IMR-90 (cell line): Measurements from ENCODE around the gene PBRM1. TPM values are rescaled to one million over a fixed set of nuclear protein-coding genes. Genes with fewer than 3 reads are reported as not detected.

Experiments
- ATAC-seq: fragments of 200-7000 bp; cut with Tn5 transposase; 2 replicates; pipeline ENCODE4 v1.9.1; 2020; ENCODE audit warnings: low read depth, mild to moderate bottlenecking, moderate library complexity
- BruUV-seq: library from RNA; stranded (reverse); fragments of 400-500 nt; replicated peaks from 2 replicates; lab custom pipeline; 2021; lab: Mats Ljungman, UMichigan
- CTCF ChIA-PET: fragments of 300-600 bp; formaldehyde crosslinking; extraction: SDS; loops from one replicate; lab custom pipeline; 2021; ENCODE audit warnings: antibody characterized with exemption; lab: Yijun Ruan, JAX
- POLR2A ChIA-PET: fragments of 300-600 bp; sonication (Branson Sonifier 250); formaldehyde crosslinking; loops from one replicate; lab custom pipeline; 2022; ENCODE audit warnings: antibody characterized with exemption; ENCODE audit not compliant: unreplicated experiment; lab: Charles Lee
- DNase-seq: peaks from one replicate; pipeline ENCODE4 v3.0.0; 2013
- H2AFZ ChIP-seq: replicated peaks from 2 replicates; pipeline ENCODE3; 2013; ENCODE audit warnings: low read length, mild to moderate bottlenecking; ENCODE audit not compliant: poor library complexity
- H2AK5ac ChIP-seq: 2 replicates; pipeline ENCODE4 v1.6.1; 2013; ENCODE audit warnings: low read depth, low read length, inconsistent platforms
- H2AK9ac ChIP-seq: replicated peaks from 2 replicates; pipeline ENCODE3; 2013; ENCODE audit warnings: mild to moderate bottlenecking, low read depth, low read length, moderate library complexity; ENCODE audit not compliant: poor library complexity
- H2BK120ac ChIP-seq: 2 replicates; pipeline ENCODE4 v1.6.1; 2013; ENCODE audit warnings: low read depth, low read length, inconsistent platforms
- H2BK15ac ChIP-seq: 3 replicates; pipeline ENCODE4 v1.6.1; 2013; ENCODE audit warnings: low read depth, low read length, inconsistent platforms
- H2BK20ac ChIP-seq: 2 replicates; pipeline ENCODE4 v1.6.1; 2013; ENCODE audit warnings: low read depth, mild to moderate bottlenecking, inconsistent platforms, low read length, moderate library complexity
- H2BK5ac ChIP-seq: 2 replicates; pipeline ENCODE4 v1.6.1; 2013; ENCODE audit warnings: mild to moderate bottlenecking, low read depth, low read length, inconsistent platforms; ENCODE audit not compliant: poor library complexity, severe bottlenecking
- H3K14ac ChIP-seq: replicated peaks from 2 replicates; pipeline ENCODE4 v1.6.1; 2013; ENCODE audit warnings: low read depth, low read length, inconsistent platforms
- H3K18ac ChIP-seq: 2 replicates; pipeline ENCODE4 v1.6.1; 2013; ENCODE audit warnings: low read depth, low read length, control low read depth
- H3K23ac ChIP-seq: 2 replicates; pipeline ENCODE4 v1.6.1; 2013; ENCODE audit warnings: low read depth, low read length, inconsistent platforms
- H3K27ac ChIP-seq: 2 replicates; pipeline ENCODE4 v1.5.1; 2013; ENCODE audit warnings: mild to moderate bottlenecking, control low read depth, low read length; ENCODE audit not compliant: insufficient read depth
- H3K27me3 ChIP-seq: 2 replicates; pipeline ENCODE4 v1.6.1; 2013; ENCODE audit warnings: low read length; ENCODE audit not compliant: control insufficient read depth, insufficient read depth
- H3K36me3 ChIP-seq: 2 replicates; pipeline ENCODE4 v1.6.1; 2013; ENCODE audit warnings: low read length, mixed read lengths; ENCODE audit not compliant: control insufficient read depth, insufficient read depth
- H3K4ac ChIP-seq: 2 replicates; pipeline ENCODE4 v1.6.1; 2013; ENCODE audit warnings: low read depth, low read length, inconsistent platforms
- H3K4me1 ChIP-seq: 2 replicates; pipeline ENCODE4 v1.6.1; 2013; ENCODE audit warnings: low read length, mixed read lengths; ENCODE audit not compliant: control insufficient read depth, insufficient read depth
- H3K4me2 ChIP-seq: 2 replicates; pipeline ENCODE4 v1.6.1; 2013; ENCODE audit warnings: low read depth, mild to moderate bottlenecking, control low read depth, low read length, moderate library complexity
- H3K4me3 ChIP-seq: 2 replicates; pipeline ENCODE4 v1.5.1; 2013; ENCODE audit warnings: low read depth, mild to moderate bottlenecking, control low read depth, low read length, moderate library complexity; ENCODE audit not compliant: insufficient read depth
- H3K56ac ChIP-seq: 2 replicates; pipeline ENCODE4 v1.6.1; 2013; ENCODE audit warnings: low read length, inconsistent platforms; ENCODE audit not compliant: insufficient read depth; ENCODE audit errors: extremely low read depth
- H3K79me1 ChIP-seq, 2 experiments: 2 replicates each; pipeline ENCODE4 v1.6.1; 2013; ENCODE audit warnings: low read length in 2 of 2, inconsistent platforms in 1 of 2, low read depth in 1 of 2
- H3K9ac ChIP-seq: 2 replicates; pipeline ENCODE4 v1.6.1; 2013; ENCODE audit warnings: low read depth, low read length, control low read depth
- H3K9me1 ChIP-seq: 2 replicates; pipeline ENCODE4 v1.6.1; 2013; ENCODE audit warnings: low read length, inconsistent platforms; ENCODE audit not compliant: insufficient read depth
- H3K9me3 ChIP-seq: 2 replicates; pipeline ENCODE4 v1.6.1; 2013; ENCODE audit warnings: low read length; ENCODE audit not compliant: control insufficient read depth, insufficient read depth
- H4K20me1 ChIP-seq: 2 replicates; pipeline ENCODE4 v1.6.1; 2013; ENCODE audit warnings: low read length, inconsistent platforms; ENCODE audit not compliant: insufficient read depth
- H4K5ac ChIP-seq: 2 replicates; pipeline ENCODE4 v1.6.1; 2013; ENCODE audit warnings: mild to moderate bottlenecking, low read depth, low read length, control low read depth
- H4K8ac ChIP-seq, 2 experiments: 2 replicates each; pipeline ENCODE4 v1.6.1; 2013; ENCODE audit warnings: low read depth in 2 of 2, low read length in 2 of 2, control low read depth in 1 of 2, inconsistent platforms in 1 of 2
- H4K91ac ChIP-seq: 2 replicates; pipeline ENCODE4 v1.6.1; 2013; ENCODE audit warnings: low read depth, low read length, inconsistent platforms; ENCODE audit not compliant: insufficient read depth
- CHD1 ChIP-seq: IDR thresholded peaks from 2 replicates; pipeline ENCODE4 v1.6.1; 2012; ENCODE audit warnings: low read depth, low read length, improper control_type of control experiment
- RAD21 ChIP-seq: IDR thresholded peaks from 2 replicates; pipeline ENCODE4 v1.6.1; 2012; ENCODE audit warnings: low read length, improper control_type of control experiment
- RCOR1 ChIP-seq: IDR thresholded peaks from 2 replicates; pipeline ENCODE4 v1.6.1; 2012; ENCODE audit warnings: mild to moderate bottlenecking, low read length, improper control_type of control experiment; ENCODE audit not compliant: insufficient replicate concordance
- SMC3 ChIP-seq: fragments of 150-350 bp; IDR thresholded peaks from 2 replicates; pipeline ENCODE4 v1.6.1; 2016; ENCODE audit warnings: low read depth, mild to moderate bottlenecking, antibody characterized with exemption, low read length, moderate library complexity
- WGBS, 2 experiments: methylation state at CpG; one replicate each; pipeline versions ENCODE4 v1.1.5 to v1.1.7; 2013; ENCODE audit warnings: missing lambda C conversion rate in 2 of 2; ENCODE audit not compliant: insufficient read length in 1 of 2; ENCODE audit errors: extremely low coverage in 2 of 2; 5-methylcytosine and 5-hydroxymethylcytosine counted together
- dilution Hi-C: fragments of 300-500 bp; cut with HindIII; formaldehyde crosslinking; loops from one replicate; pipeline ENCODE4 v1.14.3; 2018; ENCODE audit warnings: low sequenced_read_pairs; ENCODE audit not compliant: unreplicated experiment
- in situ Hi-C: fragments of 300-500 bp; cut with MboI; formaldehyde crosslinking; loops from 3 replicates; pipeline ENCODE4 v1.14.3; 2019; ENCODE audit warnings: low sequenced_read_pairs, inconsistent platforms, mixed read lengths
- intact Hi-C: fragments of 100-400 bp; cut with micrococcal nuclease; formaldehyde crosslinking; loops from 2 replicates; pipeline ENCODE4 v1.10.0; 2022
- polyA plus RNA-seq, 3 experiments: library from polyadenylated mRNA; depleted of rRNA; stranded (reverse); fragments of >200 nt; gene quantifications; 2 replicates each; pipeline ENCODE4 v1.2.3, GENCODE V29; 2012; ENCODE audit warnings: low replicate concordance in 1 of 3
- total RNA-seq: library from RNA; depleted of rRNA; stranded (reverse); fragments of >200 nt; gene quantifications from 2 replicates; pipeline ENCODE4 v1.2.3, GENCODE V29; 2012
- TF ChIP-seq, protein P1 (sequence below): conservative IDR thresholded peaks from 2 replicates; pipeline ENCODE4 v1.5.1; 2012; ENCODE audit warnings: mild to moderate bottlenecking, low read depth, low read length, improper control_type of control experiment
- TF ChIP-seq, protein P2 (sequence below): fragments of 150-350 bp; IDR thresholded peaks from 2 replicates; pipeline ENCODE4 v1.6.1; 2016; ENCODE audit warnings: low read depth, mild to moderate bottlenecking, low read length, moderate library complexity, borderline replicate concordance

PBRM1 gene
- total and polyA plus RNA-seq, 2 of the 4 experiments (the other 2 are of a cell fraction) = 16.5 to 72.6 TPM

DNA sequence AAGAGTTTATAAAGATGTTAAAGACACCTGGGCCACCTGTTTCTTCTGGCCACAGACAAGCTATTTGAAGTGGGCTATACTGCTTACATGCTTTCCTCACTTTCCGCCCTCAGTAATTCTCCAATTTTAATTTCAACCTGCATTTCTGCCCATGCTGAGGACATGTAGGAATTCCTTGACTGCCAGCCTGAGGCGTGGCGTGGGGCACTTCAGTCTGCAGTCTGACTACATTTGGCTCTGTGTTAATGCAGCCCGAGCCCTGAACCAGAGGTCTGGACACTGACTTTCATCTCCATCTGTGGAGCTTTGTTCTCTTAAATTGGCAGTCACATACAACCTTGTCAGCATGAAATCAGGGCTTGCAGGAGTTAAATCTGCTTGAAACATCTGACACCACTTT is 140.8 kb downstream of the PBRM1 start:
- DNase-seq (no peak), ATAC-seq (no peak)
- H4K20me1 ChIP-seq = peaks cover 3% of the 10 kb centered on the region
- H3K23ac ChIP-seq = no peak overlapping the region
- H3K9me1 ChIP-seq = peaks cover 3% of the 10 kb centered on the region
- H2AK5ac ChIP-seq = no peak overlapping the region
- no peak overlapping the region for H4K5ac ChIP-seq
- 83% methylated on average over 3 of the region's 4 CpGs; no CpG with 5 or more reads in 1 of the 2 experiments for WGBS, 2 experiments
- H3K4me3 ChIP-seq = no peak overlapping the region
- intact Hi-C loops (no loop called here), dilution Hi-C loops (no loop called here), in situ Hi-C loops (no loop called here)
- H2BK120ac ChIP-seq = no peak overlapping the region
- no peak overlapping the region for H3K4me2 ChIP-seq
- peaks cover 19% of the 10 kb centered on the region for H3K36me3 ChIP-seq
- H3K9ac ChIP-seq = no peak overlapping the region
- H3K27ac ChIP-seq = no peak overlapping the region
- no peak overlapping the region for H4K8ac ChIP-seq
- H3K4ac ChIP-seq = no peak overlapping the region
- ChIA-PET CTCF (no interaction called here), POLR2A (no interaction called here)
- no peak overlapping the region for H3K56ac ChIP-seq
- H2AFZ ChIP-seq = no peak overlapping the region
- H2BK15ac ChIP-seq = no peak overlapping the region
- TF ChIP-seq, protein P1, sequence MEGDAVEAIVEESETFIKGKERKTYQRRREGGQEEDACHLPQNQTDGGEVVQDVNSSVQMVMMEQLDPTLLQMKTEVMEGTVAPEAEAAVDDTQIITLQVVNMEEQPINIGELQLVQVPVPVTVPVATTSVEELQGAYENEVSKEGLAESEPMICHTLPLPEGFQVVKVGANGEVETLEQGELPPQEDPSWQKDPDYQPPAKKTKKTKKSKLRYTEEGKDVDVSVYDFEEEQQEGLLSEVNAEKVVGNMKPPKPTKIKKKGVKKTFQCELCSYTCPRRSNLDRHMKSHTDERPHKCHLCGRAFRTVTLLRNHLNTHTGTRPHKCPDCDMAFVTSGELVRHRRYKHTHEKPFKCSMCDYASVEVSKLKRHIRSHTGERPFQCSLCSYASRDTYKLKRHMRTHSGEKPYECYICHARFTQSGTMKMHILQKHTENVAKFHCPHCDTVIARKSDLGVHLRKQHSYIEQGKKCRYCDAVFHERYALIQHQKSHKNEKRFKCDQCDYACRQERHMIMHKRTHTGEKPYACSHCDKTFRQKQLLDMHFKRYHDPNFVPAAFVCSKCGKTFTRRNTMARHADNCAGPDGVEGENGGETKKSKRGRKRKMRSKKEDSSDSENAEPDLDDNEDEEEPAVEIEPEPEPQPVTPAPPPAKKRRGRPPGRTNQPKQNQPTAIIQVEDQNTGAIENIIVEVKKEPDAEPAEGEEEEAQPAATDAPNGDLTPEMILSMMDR = no peak
- TF ChIP-seq CHD1 = no peak
- no peak for TF ChIP-seq RAD21
- no peak for TF ChIP-seq RCOR1
- no peak for TF ChIP-seq SMC3
- TF ChIP-seq, protein P2, sequence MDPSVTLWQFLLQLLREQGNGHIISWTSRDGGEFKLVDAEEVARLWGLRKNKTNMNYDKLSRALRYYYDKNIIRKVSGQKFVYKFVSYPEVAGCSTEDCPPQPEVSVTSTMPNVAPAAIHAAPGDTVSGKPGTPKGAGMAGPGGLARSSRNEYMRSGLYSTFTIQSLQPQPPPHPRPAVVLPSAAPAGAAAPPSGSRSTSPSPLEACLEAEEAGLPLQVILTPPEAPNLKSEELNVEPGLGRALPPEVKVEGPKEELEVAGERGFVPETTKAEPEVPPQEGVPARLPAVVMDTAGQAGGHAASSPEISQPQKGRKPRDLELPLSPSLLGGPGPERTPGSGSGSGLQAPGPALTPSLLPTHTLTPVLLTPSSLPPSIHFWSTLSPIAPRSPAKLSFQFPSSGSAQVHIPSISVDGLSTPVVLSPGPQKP = no peak
- H3K4me1 ChIP-seq = peaks cover 2% of the 10 kb centered on the region; the same call in 1 of the 2 replicates
- no peak overlapping the region for H2BK20ac ChIP-seq
- H3K79me1 ChIP-seq = peaks cover 14 to 45% of the 10 kb centered on the region in 2 experiments; a peak in 3 of 4 replicates
- H3K9me3 ChIP-seq = no peaks in the 10 kb centered on the region
- BruUV-seq = no TSS peak
- H3K14ac ChIP-seq = no peak overlapping the region
- no peak overlapping the region for H2AK9ac ChIP-seq
- no peak overlapping the region for H2BK5ac ChIP-seq
- no peak overlapping the region for H4K91ac ChIP-seq
- H3K27me3 ChIP-seq = no peaks in the 10 kb centered on the region
- H3K18ac ChIP-seq = no peak overlapping the region
